ENCODE measurements around the gene FNDC3B.

FNDC3B gene

GRCh38 chr3:172174513-172175253 lies 135.3 kb downstream of the FNDC3B start:
- no peak for DNase-seq

DNA sequence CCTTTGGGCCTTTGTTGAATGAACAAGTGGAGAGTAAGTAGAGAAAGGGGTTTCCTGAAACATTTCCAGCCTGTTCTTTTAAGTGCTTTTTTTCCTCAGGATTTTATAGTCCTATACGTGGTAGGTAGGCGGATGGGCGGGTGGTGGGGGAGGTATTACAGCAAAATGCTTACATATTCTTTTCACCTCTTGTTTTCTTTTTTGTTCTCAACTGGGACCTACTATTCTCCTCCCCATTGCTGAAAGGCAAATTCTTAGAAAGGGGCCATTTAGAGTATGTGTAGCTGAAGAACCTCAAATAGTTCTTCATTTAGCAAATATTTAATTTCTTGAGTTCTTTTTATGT lies 135.8 kb downstream of the FNDC3B start:
- no peak for DNase-seq

GRCh38 chr3:172176061-172176770 lies 136.8 kb downstream of the FNDC3B start:
- DNase-seq: no peak

GRCh38 chr3:172177046-172177445 lies 137.7 kb downstream of the FNDC3B start:
- DNase-seq: no peak

GRCh38 chr3:172177803-172178316 lies 138.5 kb downstream of the FNDC3B start:
- no peak for DNase-seq

- no peak for DNase-seq
Measured at GRCh38 chr3:172179680-172180399, 140.5 kb downstream of the FNDC3B start.

- DNase-seq: no peak
Measured at GRCh38 chr3:172180473-172180872, 141.1 kb downstream of the FNDC3B start.

- no peak for DNase-seq
Measured at GRCh38 chr3:172181932-172182586, 142.7 kb downstream of the FNDC3B start.

GRCh38 chr3:172182797-172183196 lies 143.4 kb downstream of the FNDC3B start:
- DNase-seq: no peak

- no peak for DNase-seq
Measured at GRCh38 chr3:172184106-172184822, 144.9 kb downstream of the FNDC3B start.

DNA sequence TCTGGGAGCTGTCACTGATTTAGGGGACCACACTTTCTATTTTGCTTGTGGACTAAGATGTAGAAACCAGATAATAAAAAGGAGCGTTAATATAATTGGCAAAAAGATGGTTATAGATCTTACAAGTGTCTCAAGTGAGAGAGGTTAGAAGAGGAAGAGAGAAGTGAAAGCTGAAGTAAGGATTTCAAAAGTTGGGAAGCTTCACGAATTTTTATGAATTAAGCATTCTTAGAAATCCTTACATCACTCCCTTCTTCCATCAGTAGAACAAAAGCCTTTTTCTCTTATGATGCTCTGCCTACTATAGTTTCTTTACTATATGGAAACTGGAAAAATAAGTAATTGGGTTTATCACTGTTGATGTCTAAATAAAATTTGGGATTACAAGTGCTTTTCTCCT lies 146.5 kb downstream of the FNDC3B start:
- no peak for DNase-seq

GRCh38 chr3:172186607-172187006 lies 147.2 kb downstream of the FNDC3B start:
- no peak for DNase-seq

DNA sequence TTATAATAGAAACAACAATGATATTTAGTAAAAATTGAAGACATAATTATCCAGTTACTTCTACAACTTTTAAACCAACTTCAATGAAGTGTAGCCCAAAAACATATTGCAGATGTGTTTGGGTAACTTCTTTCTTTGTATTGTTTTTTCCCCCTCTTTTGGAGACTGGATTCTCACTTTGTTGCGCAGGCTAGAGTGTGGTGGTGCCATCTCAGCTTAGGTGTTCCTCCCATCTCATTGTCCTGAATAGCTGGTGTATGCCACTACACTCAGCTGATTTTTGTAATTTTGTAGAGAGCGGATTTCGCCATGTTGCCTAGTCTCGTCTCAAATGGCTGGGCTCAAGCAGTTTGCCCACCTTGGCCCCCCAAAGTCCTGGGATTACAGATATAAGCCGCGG lies 148.1 kb downstream of the FNDC3B start:
- DNase-seq: no peak

- DNase-seq: no peak
Measured at GRCh38 chr3:172188511-172188910, 149.1 kb downstream of the FNDC3B start.

DNA sequence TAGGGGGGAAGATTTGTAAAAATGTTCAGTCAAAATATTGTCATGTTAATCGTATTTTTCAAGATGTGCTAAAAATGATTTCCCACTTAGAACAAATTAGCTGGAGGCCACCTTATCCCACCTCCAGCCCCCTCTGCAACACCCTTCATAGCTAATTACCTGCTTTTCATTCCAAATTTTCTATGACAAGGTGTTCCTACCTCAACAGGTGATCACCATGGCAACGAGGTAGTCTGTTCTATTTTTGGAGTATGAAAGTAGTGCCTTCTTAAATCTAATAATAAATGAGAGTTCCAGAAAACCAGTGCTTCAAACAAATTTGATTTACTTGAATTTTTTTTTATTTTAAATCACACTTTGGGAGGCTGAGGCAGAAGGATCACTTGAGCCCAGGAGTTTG lies 149.8 kb downstream of the FNDC3B start:
- no peak for DNase-seq

GRCh38 chr3:172189987-172190603 lies 150.7 kb downstream of the FNDC3B start:
- DNase-seq: no peak

DNA sequence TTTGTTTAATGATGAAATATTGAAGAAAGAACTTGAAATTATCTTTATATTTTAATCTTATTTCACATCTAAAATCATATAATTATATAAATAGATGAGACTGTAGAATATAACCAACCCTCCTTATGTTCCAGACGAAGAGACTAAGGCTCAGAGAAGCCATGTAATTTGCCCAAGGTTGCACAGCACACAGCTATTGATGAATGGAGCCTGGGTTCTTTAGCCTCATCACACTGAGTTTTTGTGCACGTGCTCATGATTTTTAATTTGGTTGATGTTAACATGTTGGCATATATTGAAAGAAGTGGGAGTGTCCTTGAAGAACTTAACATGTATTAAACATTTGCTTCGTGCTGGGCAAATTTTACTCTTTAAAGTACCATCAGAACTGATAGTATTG lies 151.6 kb downstream of the FNDC3B start:
- no peak for DNase-seq

DNA sequence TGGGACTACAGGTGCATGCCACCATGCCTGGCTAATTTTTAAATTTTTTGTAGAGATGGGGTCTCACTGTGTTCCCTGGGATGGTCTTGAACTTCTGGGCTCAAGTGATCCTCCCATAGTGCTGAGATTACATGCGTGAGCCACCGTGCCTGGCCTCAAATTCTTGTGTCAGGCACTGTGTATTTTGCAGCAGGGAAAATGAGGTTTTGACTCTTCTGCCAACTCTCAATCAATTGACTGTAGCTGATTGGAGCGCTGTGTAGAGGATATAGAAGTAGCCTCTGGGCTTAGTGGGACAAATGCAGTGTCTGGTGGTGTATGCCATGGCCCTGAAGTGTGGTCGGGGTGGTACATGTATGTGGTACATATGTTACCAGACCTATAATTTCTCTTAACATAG lies 152.3 kb downstream of the FNDC3B start:
- no peak for DNase-seq

DNA sequence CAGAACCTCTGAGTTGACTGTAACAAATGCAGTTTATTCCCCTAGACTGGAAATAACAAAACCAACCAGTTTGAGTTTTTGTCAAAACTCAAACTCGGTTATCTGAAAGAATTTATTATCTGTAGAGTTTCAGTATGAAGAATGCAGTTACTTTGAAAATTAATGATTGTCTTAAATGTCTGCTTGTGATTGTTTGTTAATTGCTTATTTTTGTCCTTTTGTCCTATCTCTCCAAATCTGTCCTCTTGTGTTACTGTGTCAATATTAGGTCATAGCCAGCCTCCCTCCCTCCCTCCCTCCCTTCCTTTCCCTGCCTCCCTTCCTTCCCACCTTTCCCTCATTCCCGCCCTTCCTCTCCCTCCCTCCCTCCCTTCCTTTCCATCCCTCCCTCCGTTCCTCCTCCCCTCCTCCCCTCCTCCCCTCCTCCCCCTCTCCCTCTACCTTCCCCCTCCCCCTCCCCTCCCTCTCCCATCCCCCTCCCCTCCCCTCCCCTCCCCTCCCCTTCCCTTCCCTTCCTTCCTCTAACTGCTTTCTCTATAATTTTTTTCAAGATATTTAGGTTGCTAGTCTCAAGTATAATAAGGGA lies 153.5 kb downstream of the FNDC3B start:
- no peak for DNase-seq

- DNase-seq: no peak
Measured at GRCh38 chr3:172193436-172193835, 154.1 kb downstream of the FNDC3B start.

GRCh38 chr3:172194702-172195406 lies 155.5 kb downstream of the FNDC3B start:
- DNase-seq: no peak
